ENCODE data around the gene LUC7L.

Gene LUC7L

GRCh38 chr16:265711-266110 lies 36.5 kb upstream of the LUC7L start:
- no peak for DNase-seq (ENCODE audit: low read depth)
- no peak overlapping the region for H3K4me3 ChIP-seq (ENCODE audit: low read length)
- TF ChIP-seq, protein P1, sequence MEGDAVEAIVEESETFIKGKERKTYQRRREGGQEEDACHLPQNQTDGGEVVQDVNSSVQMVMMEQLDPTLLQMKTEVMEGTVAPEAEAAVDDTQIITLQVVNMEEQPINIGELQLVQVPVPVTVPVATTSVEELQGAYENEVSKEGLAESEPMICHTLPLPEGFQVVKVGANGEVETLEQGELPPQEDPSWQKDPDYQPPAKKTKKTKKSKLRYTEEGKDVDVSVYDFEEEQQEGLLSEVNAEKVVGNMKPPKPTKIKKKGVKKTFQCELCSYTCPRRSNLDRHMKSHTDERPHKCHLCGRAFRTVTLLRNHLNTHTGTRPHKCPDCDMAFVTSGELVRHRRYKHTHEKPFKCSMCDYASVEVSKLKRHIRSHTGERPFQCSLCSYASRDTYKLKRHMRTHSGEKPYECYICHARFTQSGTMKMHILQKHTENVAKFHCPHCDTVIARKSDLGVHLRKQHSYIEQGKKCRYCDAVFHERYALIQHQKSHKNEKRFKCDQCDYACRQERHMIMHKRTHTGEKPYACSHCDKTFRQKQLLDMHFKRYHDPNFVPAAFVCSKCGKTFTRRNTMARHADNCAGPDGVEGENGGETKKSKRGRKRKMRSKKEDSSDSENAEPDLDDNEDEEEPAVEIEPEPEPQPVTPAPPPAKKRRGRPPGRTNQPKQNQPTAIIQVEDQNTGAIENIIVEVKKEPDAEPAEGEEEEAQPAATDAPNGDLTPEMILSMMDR (conservative IDR thresholded peaks at IDR 0.05; ENCODE audit: low read length): no peak

DNA sequence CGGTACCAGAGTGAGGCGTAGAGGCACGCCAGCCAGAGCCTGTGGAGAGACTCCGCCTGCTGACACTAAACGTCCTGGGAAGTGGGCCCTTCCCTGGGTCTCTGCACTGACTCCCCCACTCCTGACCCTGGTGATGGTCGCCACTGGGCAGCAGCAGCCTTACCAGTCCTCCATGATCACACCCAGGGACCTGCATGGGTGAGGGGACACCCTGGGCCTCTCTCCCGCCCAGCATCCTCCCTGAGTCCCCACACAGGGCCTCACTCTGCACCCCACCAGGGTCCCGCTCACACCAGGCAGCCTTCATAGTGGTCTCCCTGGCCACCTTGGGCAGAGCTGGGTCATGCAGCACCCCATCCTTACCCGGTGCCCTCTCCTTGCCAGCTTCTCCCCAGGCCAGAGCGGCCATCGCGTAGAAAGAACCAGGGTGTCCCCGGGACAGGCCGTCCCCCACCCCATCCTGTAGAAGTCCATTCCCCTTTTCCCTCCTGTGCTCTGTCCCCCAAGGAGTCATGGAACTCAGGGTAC lies 35.8 kb upstream of the LUC7L start:
- no peak for DNase-seq (ENCODE audit: low read depth)
- TF ChIP-seq, protein P1 (conservative IDR thresholded peaks at IDR 0.05; ENCODE audit: low read length): no peak
- no peak overlapping the region for H3K4me3 ChIP-seq (ENCODE audit: low read length)

DNA sequence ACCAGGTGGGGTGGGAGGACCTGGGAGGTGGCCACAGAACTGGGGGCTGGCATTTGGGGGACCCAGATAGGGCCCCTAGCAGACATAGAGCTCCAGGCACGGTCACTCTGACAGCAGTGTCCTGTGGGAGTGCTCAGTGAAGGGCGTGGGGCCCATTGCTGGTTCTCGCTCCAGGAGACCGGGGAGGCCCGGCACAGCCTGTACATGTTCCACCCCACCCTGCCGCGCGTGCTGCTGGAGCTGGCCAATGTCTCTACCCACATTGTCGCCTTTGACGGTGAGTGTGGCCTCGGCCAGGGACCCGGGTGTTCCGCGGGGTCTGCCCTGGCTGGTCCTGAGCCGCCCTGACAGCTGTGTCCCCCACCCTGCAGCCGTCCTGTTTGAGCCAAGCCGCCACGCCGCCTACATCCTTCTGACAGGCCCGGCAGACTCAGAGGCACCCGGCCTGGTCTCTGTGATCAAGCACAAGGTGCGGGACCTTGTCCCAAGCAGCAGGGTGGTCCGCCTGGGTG lies 35.2 kb upstream of the LUC7L start:
- H3K4me3 ChIP-seq (ENCODE audit: low read length): no peak overlapping the region
- TF ChIP-seq, protein P1 (conservative IDR thresholded peaks at IDR 0.05; ENCODE audit: low read length): no peak
- no peak for DNase-seq (ENCODE audit: low read depth)

- DNase-seq (ENCODE audit: low read depth): no peak
- TF ChIP-seq, protein P1 (conservative IDR thresholded peaks at IDR 0.05; ENCODE audit: low read length): no peak
- H3K4me3 ChIP-seq (ENCODE audit: low read length): no peak overlapping the region
These were observed 34.7 kb upstream of the LUC7L start for GRCh38 chr16:263944-264343.

DNA sequence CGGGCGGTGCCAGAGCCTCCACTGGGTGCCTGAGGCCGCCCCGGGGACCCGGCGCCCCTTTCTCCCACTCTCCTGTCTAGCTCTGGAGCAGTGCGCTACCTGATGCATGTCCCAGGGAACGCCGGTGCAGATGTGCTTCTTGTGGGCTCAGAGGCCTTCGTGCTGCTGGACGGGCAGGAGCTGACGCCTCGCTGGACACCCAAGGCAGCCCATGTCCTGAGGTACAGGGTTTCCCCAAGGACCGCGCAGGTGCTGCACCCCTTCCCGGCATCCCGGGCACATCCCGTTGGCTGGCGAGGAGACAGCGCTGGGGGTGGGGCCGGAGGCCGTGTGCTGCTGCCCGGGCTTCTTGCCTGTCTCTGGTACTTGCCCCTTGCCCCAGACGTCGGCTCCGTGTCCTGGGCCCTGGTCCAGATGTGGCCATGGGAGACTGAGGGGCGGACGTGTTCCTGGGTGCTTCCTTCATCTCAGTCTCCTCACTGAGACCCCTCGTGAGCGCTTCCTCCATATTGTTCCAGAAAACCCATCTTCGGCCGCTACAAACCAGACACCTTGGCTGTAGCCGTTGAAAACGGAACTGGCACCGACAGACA lies 34.0 kb upstream of the LUC7L start:
- TF ChIP-seq, protein P1 (conservative IDR thresholded peaks at IDR 0.05; ENCODE audit: low read length): no peak
- no peak for DNase-seq (ENCODE audit: low read depth)
- H3K4me3 ChIP-seq (ENCODE audit: low read length): no peak overlapping the region

GRCh38 chr16:262121-262745 lies 33.0 kb upstream of the LUC7L start:
- H3K4me3 ChIP-seq (ENCODE audit: low read length): no peak overlapping the region
- TF ChIP-seq, protein P1 (conservative IDR thresholded peaks at IDR 0.05; ENCODE audit: low read length): no peak
- no peak for DNase-seq (ENCODE audit: low read depth)

All from AG10803 (cell line).